ENCODE data around the gene POLR2I. TPM values are rescaled to one million over a fixed set of nuclear protein-coding genes. Genes with fewer than 3 reads are reported as not detected.
A peak's percentile ranks its signal among the peaks of the same experiment; 100 is the strongest.

Gene POLR2I
- total and polyA plus RNA-seq, 2 of the 13 experiments (the other 11 are each of a cell fraction or from before 2014, with no cell fraction given): 40.5 to 104 TPM

DNA sequence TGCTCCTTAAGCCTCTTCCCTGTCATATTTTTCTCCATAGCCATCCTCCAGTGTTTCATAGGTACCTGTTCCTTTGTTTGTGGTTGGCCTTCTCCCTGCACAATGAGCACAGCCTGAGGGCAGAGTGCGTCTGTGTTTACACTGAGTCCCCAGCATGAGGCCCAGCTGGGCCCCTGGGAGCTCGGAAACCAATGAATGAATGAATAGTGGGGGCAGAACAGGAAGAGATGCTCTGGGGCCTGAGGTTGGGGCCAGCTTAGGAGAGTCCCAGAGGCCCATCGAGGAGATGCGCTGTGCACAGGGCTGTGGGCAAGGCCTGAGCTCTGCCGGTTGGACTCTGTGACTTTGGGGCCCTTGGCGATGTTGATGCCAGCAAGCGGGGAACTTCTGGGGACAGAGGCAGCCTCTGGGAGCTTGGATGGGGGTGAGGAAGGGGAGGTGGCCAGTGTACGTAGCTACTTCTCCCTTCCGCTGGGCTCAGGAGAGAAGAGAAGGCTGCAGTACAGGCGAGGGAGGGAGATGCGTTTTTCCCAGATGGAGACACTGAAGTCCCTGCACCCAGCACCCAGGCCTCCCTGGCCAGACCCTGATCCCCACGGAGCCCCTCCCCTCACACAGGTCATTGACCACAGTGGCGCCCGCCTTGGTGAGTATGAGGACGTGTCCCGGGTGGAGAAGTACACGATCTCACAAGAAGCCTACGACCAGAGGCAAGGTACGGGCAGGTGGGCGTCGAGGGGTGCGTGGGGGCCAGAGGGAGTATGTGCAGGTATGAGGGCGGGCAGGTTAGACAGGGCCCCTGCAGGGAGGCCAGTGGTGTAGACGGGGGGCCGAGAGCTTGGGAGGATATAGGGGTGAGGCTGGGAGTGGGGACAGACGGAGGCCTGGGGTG, 5.7 kb upstream of the POLR2I start (continued):
- TF ChIP-seq PLSCR1 (CRISPR knock-in tag; IDR thresholded peaks at IDR 0.05; ENCODE audit: borderline replicate concordance): no peak
- no peak for TF ChIP-seq ZNF3 (CRISPR knock-in tag; IDR thresholded peaks at IDR 0.05)
- peak; percentile 68; the same call in 1 of the 2 replicates for TF ChIP-seq ZNF644 (CRISPR knock-in tag; IDR thresholded peaks at IDR 0.05; ENCODE audit: low read depth)
- peak; percentile 67; the same call in 1 of the 2 replicates for TF ChIP-seq PRDM15 (CRISPR knock-in tag; IDR thresholded peaks at IDR 0.05)
- TF ChIP-seq CBX5 (CRISPR knock-in tag; IDR thresholded peaks at IDR 0.05; ENCODE audit: borderline replicate concordance): peak; percentile 63; the same call in 1 of the 2 replicates
- 0 out of 2 replicates have a peak, but pooled peaks have one; percentile 36 for TF ChIP-seq ZNF275 (CRISPR knock-in tag; IDR thresholded peaks at IDR 0.05; ENCODE audit: borderline replicate concordance)
- peak; percentile 97 for TF ChIP-seq HDAC1 (CRISPR knock-in tag; IDR thresholded peaks at IDR 0.05)
- peak; percentile 82 for TF ChIP-seq MAZ (IDR thresholded peaks at IDR 0.05; ENCODE audit: borderline replicate concordance, low read depth, low read length)
- TF ChIP-seq MAZ (CRISPR knock-in tag; IDR thresholded peaks at IDR 0.05; ENCODE audit: low read depth): peak; percentile 85
- no peak for TF ChIP-seq PRMT3 (CRISPR knock-in tag; IDR thresholded peaks at IDR 0.05; ENCODE audit: borderline replicate concordance, low read depth)
- TF ChIP-seq MEF2D (CRISPR knock-in tag; IDR thresholded peaks at IDR 0.05): peak; percentile 74
- no peak for TF ChIP-seq KLF13 (CRISPR knock-in tag; IDR thresholded peaks at IDR 0.05)
- TF ChIP-seq ZNF20 (CRISPR knock-in tag; IDR thresholded peaks at IDR 0.05): 0 out of 2 replicates have a peak, but pooled peaks have one; percentile 57
- TF ChIP-seq HOXA9 (CRISPR knock-in tag; IDR thresholded peaks at IDR 0.05; ENCODE audit: borderline replicate concordance): no peak
- TF ChIP-seq, protein P1, sequence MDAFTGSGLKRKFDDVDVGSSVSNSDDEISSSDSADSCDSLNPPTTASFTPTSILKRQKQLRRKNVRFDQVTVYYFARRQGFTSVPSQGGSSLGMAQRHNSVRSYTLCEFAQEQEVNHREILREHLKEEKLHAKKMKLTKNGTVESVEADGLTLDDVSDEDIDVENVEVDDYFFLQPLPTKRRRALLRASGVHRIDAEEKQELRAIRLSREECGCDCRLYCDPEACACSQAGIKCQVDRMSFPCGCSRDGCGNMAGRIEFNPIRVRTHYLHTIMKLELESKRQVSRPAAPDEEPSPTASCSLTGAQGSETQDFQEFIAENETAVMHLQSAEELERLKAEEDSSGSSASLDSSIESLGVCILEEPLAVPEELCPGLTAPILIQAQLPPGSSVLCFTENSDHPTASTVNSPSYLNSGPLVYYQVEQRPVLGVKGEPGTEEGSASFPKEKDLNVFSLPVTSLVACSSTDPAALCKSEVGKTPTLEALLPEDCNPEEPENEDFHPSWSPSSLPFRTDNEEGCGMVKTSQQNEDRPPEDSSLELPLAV (CRISPR knock-in tag; conservative IDR thresholded peaks at IDR 0.05; ENCODE audit: low read depth): no peak
- TF ChIP-seq ZNF850 (CRISPR knock-in tag; conservative IDR thresholded peaks at IDR 0.05): no peak
- TF ChIP-seq KDM4B (CRISPR knock-in tag; IDR thresholded peaks at IDR 0.05): peak; percentile 54; the same call in 1 of the 2 replicates
- TF ChIP-seq ZNF431 (CRISPR knock-in tag; IDR thresholded peaks at IDR 0.05; ENCODE audit: borderline replicate concordance, low read depth): no peak
- no peak for TF ChIP-seq ZNF619 (CRISPR knock-in tag; IDR thresholded peaks at IDR 0.05)
- TF ChIP-seq ZNF564 (CRISPR knock-in tag; IDR thresholded peaks at IDR 0.05): peak; percentile 86
- peak; percentile 85 for TF ChIP-seq TEAD3 (CRISPR knock-in tag; optimal IDR thresholded peaks at IDR 0.05; ENCODE audit: borderline replicate concordance)
